SU-DHL-6 (cell line): ENCODE results near the gene JAK1.

Source experiments
- H2AFZ ChIP-seq: fragments of 200-600 bp; sonication (generic); 2 replicates; pipeline ENCODE4 v1.6.1; 2014; ENCODE audit warnings: low read depth, mild to moderate bottlenecking, moderate library complexity, mixed read lengths, antibody characterized with exemption, low read length; ENCODE audit not compliant: severe bottlenecking
- H3F3A ChIP-seq: fragments of 200-600 bp; shearing (Covaris generic); 2 replicates; pipeline ENCODE4 v1.6.0; 2016; ENCODE audit warnings: antibody characterized with exemption, mild to moderate bottlenecking; ENCODE audit not compliant: insufficient read depth
- H3K27ac ChIP-seq: fragments of 200-600 bp; sonication (generic); 2 replicates; pipeline ENCODE4 v1.5.1; 2016; ENCODE audit warnings: low read depth, mild to moderate bottlenecking, low read length, moderate library complexity, mixed read lengths
- H3K27me3 ChIP-seq: fragments of 200-600 bp; sonication (generic), shearing (Covaris generic); 2 replicates; pipeline ENCODE4 v1.6.0; 2014; ENCODE audit warnings: mild to moderate bottlenecking, low read length
- H3K36me3 ChIP-seq: fragments of 200-600 bp; sonication (generic); 2 replicates; pipeline ENCODE4 v1.6.1; 2014; ENCODE audit warnings: mild to moderate bottlenecking, low read length, mixed read lengths
- H3K4me2 ChIP-seq: fragments of 300-600, 200-600 bp; shearing (Covaris generic), sonication (generic); 2 replicates; pipeline ENCODE4 v1.6.0; 2014; ENCODE audit warnings: low read length, low read depth, mild to moderate bottlenecking; ENCODE audit not compliant: poor library complexity, severe bottlenecking
- H3K4me3 ChIP-seq: fragments of 200-600 bp; sonication (generic); 2 replicates; pipeline ENCODE4 v1.5.1; 2014; ENCODE audit warnings: antibody characterized with exemption, low read length, mild to moderate bottlenecking, mixed read lengths; ENCODE audit not compliant: insufficient read depth, poor library complexity, severe bottlenecking
- H3K79me2 ChIP-seq: fragments of 200-600 bp; sonication (generic); 2 replicates; pipeline ENCODE4 v1.6.1; 2014; ENCODE audit warnings: mild to moderate bottlenecking, low read length, moderate library complexity; ENCODE audit not compliant: insufficient read depth
- H3K9ac ChIP-seq: fragments of 200-600 bp; sonication (generic); 2 replicates; pipeline ENCODE4 v1.7.0; 2014; ENCODE audit warnings: mild to moderate bottlenecking, low read length
- H3K9me2 ChIP-seq: fragments of 200-600 bp; sonication (generic); replicated peaks from 2 replicates; pipeline ENCODE4 v1.6.1; 2014; ENCODE audit warnings: low read length; ENCODE audit not compliant: insufficient read depth
- H3K9me3 ChIP-seq: fragments of 200-600 bp; sonication (generic); 2 replicates; pipeline ENCODE4 v1.6.1; 2014; ENCODE audit warnings: low read length, mixed read lengths; ENCODE audit not compliant: insufficient read depth
- H4K20me1 ChIP-seq: fragments of 200-600 bp; sonication (generic); 2 replicates; pipeline ENCODE4 v1.6.1; 2014; ENCODE audit warnings: low read depth, mild to moderate bottlenecking, antibody characterized with exemption, low read length, moderate library complexity, mixed read lengths
- CTCF ChIP-seq: fragments of 200-600 bp; sonication (generic); IDR thresholded peaks from one replicate; pipeline ENCODE4 v1.5.1; 2017; ENCODE audit warnings: antibody characterized with exemption, mild to moderate bottlenecking, low read length, moderate library complexity; ENCODE audit not compliant: insufficient read depth, poor library complexity, severe bottlenecking
- EZH2phosphoT487 ChIP-seq: fragments of 200-600 bp; sonication (generic), shearing (Covaris generic); conservative IDR thresholded peaks from 2 replicates; pipeline ENCODE4 v1.6.1; 2018; ENCODE audit warnings: mild to moderate bottlenecking, antibody characterized with exemption, low read length, moderate library complexity, mixed read lengths

The JAK1 gene

GRCh38 chr1:64966158-64966971 lies at the start of gene JAK1:
Gene JAK1, minus strand, starts transcription at chr1:64966549. Its CDS starts 80,285 bp downstream, at chr1:64886264.
- H3K9me3 ChIP-seq: no peaks in the 10 kb centered on the region
- H3K4me3 ChIP-seq: peak within 1 kb of the TSS; percentile 61
- H3F3A ChIP-seq: no peaks in the 10 kb centered on the region
- peak within 1 kb of the TSS; percentile 36; the same call in 1 of the 2 replicates for H3K27ac ChIP-seq
- H3K36me3 ChIP-seq: no peaks in the 10 kb centered on the region
- peaks cover 25% of the 10 kb centered on the region for H3K79me2 ChIP-seq
- no peaks in the 10 kb centered on the region for H3K27me3 ChIP-seq
- no peaks in the 10 kb centered on the region for H3K9me2 ChIP-seq
- H3K9ac ChIP-seq: peak within 1 kb of the TSS; percentile 65
- H4K20me1 ChIP-seq: peaks cover 27% of the 10 kb centered on the region
- H3K4me2 ChIP-seq: peak within 1 kb of the TSS; percentile 90
- TF ChIP-seq CTCF (no peak), EZH2phosphoT487 (no peak)
- peak within 1 kb of the TSS; percentile 99 for H2AFZ ChIP-seq

GRCh38 chr1:65014321-65014720 lies 48.0 kb upstream of the JAK1 start:
- H2AFZ ChIP-seq: no peak overlapping the region
- no peaks in the 10 kb centered on the region for H3K9me2 ChIP-seq
- H3K9me3 ChIP-seq: no peaks in the 10 kb centered on the region
- H3K36me3 ChIP-seq: no peaks in the 10 kb centered on the region
- no peaks in the 10 kb centered on the region for H4K20me1 ChIP-seq
- H3K4me2 ChIP-seq: no peak overlapping the region
- TF ChIP-seq CTCF (no peak), EZH2phosphoT487 (no peak)
- no peak overlapping the region for H3K9ac ChIP-seq
- no peaks in the 10 kb centered on the region for H3K27me3 ChIP-seq
- no peak overlapping the region for H3K4me3 ChIP-seq
- H3F3A ChIP-seq: no peaks in the 10 kb centered on the region
- no peak overlapping the region for H3K27ac ChIP-seq
- H3K79me2 ChIP-seq: no peaks in the 10 kb centered on the region

GRCh38 chr1:65011983-65012382 lies 45.6 kb upstream of the JAK1 start:
- H3K4me3 ChIP-seq: no peak overlapping the region
- no peaks in the 10 kb centered on the region for H3K79me2 ChIP-seq
- no peaks in the 10 kb centered on the region for H3K36me3 ChIP-seq
- TF ChIP-seq CTCF: no peak
- no peak for TF ChIP-seq EZH2phosphoT487
- H2AFZ ChIP-seq: no peak overlapping the region
- H3K9me3 ChIP-seq: no peaks in the 10 kb centered on the region
- H3K27ac ChIP-seq: no peak overlapping the region
- H3K4me2 ChIP-seq: no peak overlapping the region
- H4K20me1 ChIP-seq: no peaks in the 10 kb centered on the region
- no peaks in the 10 kb centered on the region for H3F3A ChIP-seq
- H3K27me3 ChIP-seq: no peaks in the 10 kb centered on the region
- no peak overlapping the region for H3K9ac ChIP-seq
- H3K9me2 ChIP-seq: no peaks in the 10 kb centered on the region
